Measurements from ENCODE around the gene BTRC.

The BTRC gene

GRCh38 chr10:101446947-101447346 is 93.0 kb downstream of the BTRC start:
- no peak for DNase-seq

GRCh38 chr10:101447477-101447876 is 93.5 kb downstream of the BTRC start:
- no peak for DNase-seq

- DNase-seq, result no peak
Observed at GRCh38 chr10:101450277-101451080, 96.5 kb downstream of the BTRC start.

GRCh38 chr10:101451261-101451660 is 97.3 kb downstream of the BTRC start:
- no peak for DNase-seq

- DNase-seq, result no peak
Observed at GRCh38 chr10:101451667-101452069, 97.7 kb downstream of the BTRC start.

- no peak for DNase-seq
Observed at GRCh38 chr10:101452176-101452575, 98.2 kb downstream of the BTRC start.

GRCh38 chr10:101452593-101452992 is 98.6 kb downstream of the BTRC start:
- DNase-seq, result no peak

- no peak for DNase-seq
Observed at GRCh38 chr10:101453318-101453717, 99.4 kb downstream of the BTRC start.

- DNase-seq, result no peak
Observed at GRCh38 chr10:101453791-101454718, 100.1 kb downstream of the BTRC start.

- DNase-seq, result no peak
Observed at GRCh38 chr10:101458869-101459268, 104.9 kb downstream of the BTRC start.

- DNase-seq, result no peak
Observed at GRCh38 chr10:101464082-101464481, 110.1 kb downstream of the BTRC start.

- no peak for DNase-seq
Observed at GRCh38 chr10:101464599-101464998, 110.6 kb downstream of the BTRC start.

GRCh38 chr10:101466016-101466912 is 112.3 kb downstream of the BTRC start:
- no peak for DNase-seq

- peak; percentile 22 to 71 for DNase-seq
Observed at GRCh38 chr10:101467286-101467770, 113.4 kb downstream of the BTRC start.

- DNase-seq, result no peak
Observed at GRCh38 chr10:101468159-101468558, 114.2 kb downstream of the BTRC start.

GRCh38 chr10:101476383-101476782 is 122.4 kb downstream of the BTRC start:
- no peak for DNase-seq

- DNase-seq, result no peak
Observed at GRCh38 chr10:101478956-101479355, 125.0 kb downstream of the BTRC start.

- no peak for DNase-seq
Observed at GRCh38 chr10:101481256-101481655, 127.3 kb downstream of the BTRC start.

GRCh38 chr10:101482568-101482967 is 128.6 kb downstream of the BTRC start:
- DNase-seq, result no peak

GRCh38 chr10:101484175-101484745 is 130.3 kb downstream of the BTRC start:
- DNase-seq, result no peak

- no peak for DNase-seq
Observed at GRCh38 chr10:101485207-101485606, 131.2 kb downstream of the BTRC start.
